DND-41 (cell line): ENCODE measurements around the gene SOX2.

ENCODE experiments used
- ATAC-seq: fragments of 200-7000 bp; cut with Tn5 transposase; 3 replicates; pipeline ENCODE4 v1.9.1; 2021; ENCODE audit warnings: low read depth; ENCODE audit not compliant: insufficient read depth
- DNase-seq: peaks from one replicate; pipeline ENCODE4 v3.0.0-alpha.2; 2020
- H2AFZ ChIP-seq: 2 replicates; pipeline ENCODE4 v1.6.0; 2012; ENCODE audit warnings: low read depth, low read length
- H3K27ac ChIP-seq: 2 replicates; pipeline ENCODE4 v1.5.1; 2012; ENCODE audit warnings: low read length, inconsistent platforms
- H3K27me3 ChIP-seq: fragments of 200-600 bp; sonication (generic); 2 replicates; pipeline ENCODE4 v1.6.0; 2012; ENCODE audit warnings: low read length, mild to moderate bottlenecking, inconsistent platforms; ENCODE audit not compliant: insufficient read depth, poor library complexity
- H3K36me3 ChIP-seq: 2 replicates; pipeline ENCODE4 v1.5.1; 2012; ENCODE audit warnings: low read length, inconsistent platforms; ENCODE audit not compliant: insufficient read depth
- H3K4me1 ChIP-seq: 2 replicates; pipeline ENCODE4 v1.5.1; 2012; ENCODE audit warnings: mild to moderate bottlenecking, low read length; ENCODE audit not compliant: insufficient read depth
- H3K4me2 ChIP-seq: 2 replicates; pipeline ENCODE4 v1.6.0; 2012; ENCODE audit warnings: mild to moderate bottlenecking, moderate library complexity, low read length, inconsistent platforms; ENCODE audit not compliant: insufficient read depth
- H3K4me3 ChIP-seq, 2 experiments: fragments of 200-600 bp in 1 of 2; shearing (Covaris generic) in 1 of 2; 2 replicates each; pipeline ENCODE4 v1.5.1; 2012 to 2016; ENCODE audit warnings: inconsistent platforms in 2 of 2, low read length in 2 of 2, mild to moderate bottlenecking in 2 of 2, low read depth in 1 of 2, moderate library complexity in 1 of 2
- H3K79me2 ChIP-seq: 2 replicates; pipeline ENCODE4 v1.6.0; 2012; ENCODE audit warnings: low read length, inconsistent platforms; ENCODE audit not compliant: insufficient read depth
- H3K9ac ChIP-seq: 2 replicates; pipeline ENCODE4 v1.6.0; 2012; ENCODE audit warnings: low read depth, mild to moderate bottlenecking, inconsistent platforms, low read length, moderate library complexity
- H3K9me3 ChIP-seq: 2 replicates; pipeline ENCODE4 v1.5.1; 2012; ENCODE audit warnings: low read length, moderate library complexity, mild to moderate bottlenecking, inconsistent platforms; ENCODE audit not compliant: insufficient read depth, severe bottlenecking
- H4K20me1 ChIP-seq: 2 replicates; pipeline ENCODE4 v1.6.0; 2012; ENCODE audit warnings: low read length; ENCODE audit not compliant: insufficient read depth
- EZH2 ChIP-seq: IDR thresholded peaks from 3 replicates; pipeline ENCODE4 v1.6.1; 2012; ENCODE audit warnings: borderline replicate concordance, low read depth, mild to moderate bottlenecking, moderate library complexity, low read length, inconsistent platforms; ENCODE audit not compliant: severe bottlenecking
- TF ChIP-seq, protein P1 (sequence below): IDR thresholded peaks from 2 replicates; pipeline ENCODE4 v1.5.1; 2012; ENCODE audit warnings: borderline replicate concordance, low read length, moderate library complexity, mild to moderate bottlenecking; ENCODE audit not compliant: poor library complexity, severe bottlenecking; ENCODE audit errors: extremely low read depth

SOX2 gene

GRCh38 chr3:181689546-181689945 is 22.2 kb upstream of the SOX2 start:
- no peak overlapping the region for H3K4me3 ChIP-seq
- H3K27me3 ChIP-seq, result peaks cover 9% of the 10 kb centered on the region
- H3K9me3 ChIP-seq, result no peaks in the 10 kb centered on the region
- no peaks in the 10 kb centered on the region for H3K4me1 ChIP-seq
- H3K36me3 ChIP-seq, result no peaks in the 10 kb centered on the region
- no peak overlapping the region for H3K4me2 ChIP-seq
- no peak overlapping the region for H2AFZ ChIP-seq
- no peak for TF ChIP-seq EZH2
- TF ChIP-seq, protein P1, sequence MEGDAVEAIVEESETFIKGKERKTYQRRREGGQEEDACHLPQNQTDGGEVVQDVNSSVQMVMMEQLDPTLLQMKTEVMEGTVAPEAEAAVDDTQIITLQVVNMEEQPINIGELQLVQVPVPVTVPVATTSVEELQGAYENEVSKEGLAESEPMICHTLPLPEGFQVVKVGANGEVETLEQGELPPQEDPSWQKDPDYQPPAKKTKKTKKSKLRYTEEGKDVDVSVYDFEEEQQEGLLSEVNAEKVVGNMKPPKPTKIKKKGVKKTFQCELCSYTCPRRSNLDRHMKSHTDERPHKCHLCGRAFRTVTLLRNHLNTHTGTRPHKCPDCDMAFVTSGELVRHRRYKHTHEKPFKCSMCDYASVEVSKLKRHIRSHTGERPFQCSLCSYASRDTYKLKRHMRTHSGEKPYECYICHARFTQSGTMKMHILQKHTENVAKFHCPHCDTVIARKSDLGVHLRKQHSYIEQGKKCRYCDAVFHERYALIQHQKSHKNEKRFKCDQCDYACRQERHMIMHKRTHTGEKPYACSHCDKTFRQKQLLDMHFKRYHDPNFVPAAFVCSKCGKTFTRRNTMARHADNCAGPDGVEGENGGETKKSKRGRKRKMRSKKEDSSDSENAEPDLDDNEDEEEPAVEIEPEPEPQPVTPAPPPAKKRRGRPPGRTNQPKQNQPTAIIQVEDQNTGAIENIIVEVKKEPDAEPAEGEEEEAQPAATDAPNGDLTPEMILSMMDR, result no peak
- H3K9ac ChIP-seq, result no peak overlapping the region
- no peaks in the 10 kb centered on the region for H3K79me2 ChIP-seq
- no peak overlapping the region for H3K27ac ChIP-seq
- ATAC-seq (no peak), DNase-seq (no peak)
- no peaks in the 10 kb centered on the region for H4K20me1 ChIP-seq

DNA sequence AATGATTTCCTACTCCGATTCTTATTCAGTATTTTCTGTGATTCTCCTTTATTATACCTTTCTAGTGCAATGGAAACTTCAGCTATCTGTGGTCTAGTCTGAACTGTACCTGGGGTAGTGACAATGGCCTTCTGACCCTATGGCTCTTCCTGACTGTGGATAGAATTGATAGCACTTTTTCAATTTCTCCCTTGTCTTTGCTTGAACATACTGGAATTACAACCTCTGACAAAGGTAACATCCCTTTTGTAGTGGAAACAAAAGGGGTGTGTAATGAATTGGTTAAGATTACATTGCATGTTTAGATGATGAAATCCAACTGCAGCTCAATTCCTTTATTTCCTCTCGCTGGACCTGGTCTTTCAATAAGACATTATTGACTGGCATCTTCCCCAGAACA is 21.0 kb upstream of the SOX2 start:
- no peak overlapping the region for H3K4me3 ChIP-seq
- no peak overlapping the region for H3K4me2 ChIP-seq
- H3K36me3 ChIP-seq, result no peaks in the 10 kb centered on the region
- H3K9me3 ChIP-seq, result no peaks in the 10 kb centered on the region
- no peaks in the 10 kb centered on the region for H4K20me1 ChIP-seq
- TF ChIP-seq, protein P1, result no peak
- no peak for TF ChIP-seq EZH2
- H3K27ac ChIP-seq, result no peak overlapping the region
- H3K4me1 ChIP-seq, result no peaks in the 10 kb centered on the region
- no peak overlapping the region for H2AFZ ChIP-seq
- DNase-seq (no peak), ATAC-seq (no peak)
- H3K9ac ChIP-seq, result no peak overlapping the region
- H3K79me2 ChIP-seq, result no peaks in the 10 kb centered on the region
- peaks cover 9% of the 10 kb centered on the region for H3K27me3 ChIP-seq

DNA sequence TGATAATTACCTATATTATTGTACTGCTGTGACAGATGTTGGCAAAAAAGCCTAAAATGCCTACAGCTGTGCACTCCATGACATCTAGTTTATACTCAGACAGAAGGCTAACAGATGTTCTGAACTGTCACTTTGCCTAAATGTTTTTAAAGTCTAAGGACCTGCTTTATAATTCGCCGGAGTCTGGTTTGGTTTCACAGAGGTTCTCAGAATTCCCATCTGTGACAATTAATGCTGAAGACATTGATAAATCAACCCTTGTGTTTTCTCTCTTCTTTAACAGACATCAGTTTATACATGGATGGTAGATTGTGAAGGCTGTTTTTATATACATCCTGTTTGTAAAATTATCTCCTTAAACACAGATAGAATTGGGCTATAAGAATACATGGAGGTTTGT is 19.8 kb upstream of the SOX2 start:
- H3K4me1 ChIP-seq, result no peaks in the 10 kb centered on the region
- DNase-seq (no peak), ATAC-seq (no peak)
- H4K20me1 ChIP-seq, result no peaks in the 10 kb centered on the region
- no peak overlapping the region for H2AFZ ChIP-seq
- peaks cover 9% of the 10 kb centered on the region for H3K27me3 ChIP-seq
- H3K36me3 ChIP-seq, result no peaks in the 10 kb centered on the region
- no peak overlapping the region for H3K27ac ChIP-seq
- no peak overlapping the region for H3K4me2 ChIP-seq
- no peak overlapping the region for H3K4me3 ChIP-seq
- no peaks in the 10 kb centered on the region for H3K79me2 ChIP-seq
- TF ChIP-seq, protein P1, result no peak
- no peak for TF ChIP-seq EZH2
- no peaks in the 10 kb centered on the region for H3K9me3 ChIP-seq
- H3K9ac ChIP-seq, result no peak overlapping the region
